ENCODE measurements around the gene TUBA4B. TPM values are rescaled to one million over a fixed set of nuclear protein-coding genes. Genes with fewer than 3 reads are reported as not detected.

The TUBA4B gene
- not detected for total RNA-seq
- not detected for total RNA-seq (2013)

DNA sequence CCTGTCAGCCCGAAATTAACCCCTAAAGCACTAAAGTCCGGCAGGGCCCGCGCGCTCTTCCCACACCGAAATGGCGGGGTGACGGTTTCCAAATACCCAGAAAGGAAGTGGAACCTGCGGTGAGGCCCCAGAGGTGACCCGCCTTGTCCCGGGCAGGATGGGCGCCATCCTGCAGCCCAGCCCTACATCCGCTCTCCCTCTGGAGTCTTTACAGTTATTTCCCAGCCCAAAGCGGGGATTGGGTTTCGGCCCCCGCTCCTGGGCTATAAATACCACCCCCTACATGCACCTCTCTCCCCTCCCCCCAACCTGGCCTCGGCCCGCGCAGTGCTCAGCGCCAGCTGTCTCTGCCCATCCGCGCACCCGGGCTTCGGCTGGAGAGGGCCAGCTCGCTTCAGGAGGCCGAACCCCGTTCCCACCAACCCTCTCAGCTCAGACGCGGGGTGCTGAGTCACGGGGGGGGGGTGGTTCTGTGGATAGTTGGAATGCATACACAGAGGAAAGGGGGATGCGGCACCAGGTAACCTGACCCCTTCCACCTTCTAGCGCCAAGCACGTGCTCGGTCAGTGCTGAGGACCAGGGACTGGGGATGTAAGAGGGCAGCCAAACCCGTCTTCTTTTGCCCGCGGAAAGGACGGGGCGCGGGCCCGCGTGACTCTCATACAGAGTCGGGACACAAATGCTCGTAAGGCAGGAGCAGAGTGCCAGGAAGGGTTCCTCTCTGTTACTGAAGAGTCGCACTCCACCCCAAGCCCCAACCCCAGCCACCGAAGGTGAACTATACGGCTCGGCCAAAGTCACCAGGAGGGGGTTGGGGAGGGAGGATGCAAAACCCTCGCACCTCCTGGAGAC, at the start of gene TUBA4B:
Gene TUBA4B (plus strand): TSS at position 344 of the 853 bp plus-strand sequence. CDS start 165 bp downstream, at position 509.
- H3K4me1 ChIP-seq (ENCODE audit: control insufficient read depth, insufficient read depth, low read length), result peaks cover 58% of the 10 kb centered on the region
- peaks cover 0 to 3% of the 10 kb centered on the region in 2 donors for H3K27me3 Mint-ChIP-seq (ENCODE audit: low read depth in 2 of 2)
- H3K4me3 Mint-ChIP-seq, result peak within 1 kb of the TSS; percentile 88
- no peaks in the 10 kb centered on the region for H3K9me3 ChIP-seq (ENCODE audit: control insufficient read depth, insufficient read depth, low read length)
- intact Hi-C loops (cut with micrococcal nuclease), result loop anchor here (1.0 kb wide), 5 partner anchors 8 to 93 kb away; partner anchors contain the start of genes ANKZF1, ATG9A, GLB1L and NHEJ1
- H3K27ac ChIP-seq (ENCODE audit: low read length), result peak within 1 kb of the TSS; percentile 97
- peaks cover 37 to 57% of the 10 kb centered on the region in 2 donors for H3K4me1 Mint-ChIP-seq
- DNase-seq (peak; percentile 47 to 65), ATAC-seq (peak; percentile 14 to 33 (median 31))
- TF ChIP-seq, protein P1, sequence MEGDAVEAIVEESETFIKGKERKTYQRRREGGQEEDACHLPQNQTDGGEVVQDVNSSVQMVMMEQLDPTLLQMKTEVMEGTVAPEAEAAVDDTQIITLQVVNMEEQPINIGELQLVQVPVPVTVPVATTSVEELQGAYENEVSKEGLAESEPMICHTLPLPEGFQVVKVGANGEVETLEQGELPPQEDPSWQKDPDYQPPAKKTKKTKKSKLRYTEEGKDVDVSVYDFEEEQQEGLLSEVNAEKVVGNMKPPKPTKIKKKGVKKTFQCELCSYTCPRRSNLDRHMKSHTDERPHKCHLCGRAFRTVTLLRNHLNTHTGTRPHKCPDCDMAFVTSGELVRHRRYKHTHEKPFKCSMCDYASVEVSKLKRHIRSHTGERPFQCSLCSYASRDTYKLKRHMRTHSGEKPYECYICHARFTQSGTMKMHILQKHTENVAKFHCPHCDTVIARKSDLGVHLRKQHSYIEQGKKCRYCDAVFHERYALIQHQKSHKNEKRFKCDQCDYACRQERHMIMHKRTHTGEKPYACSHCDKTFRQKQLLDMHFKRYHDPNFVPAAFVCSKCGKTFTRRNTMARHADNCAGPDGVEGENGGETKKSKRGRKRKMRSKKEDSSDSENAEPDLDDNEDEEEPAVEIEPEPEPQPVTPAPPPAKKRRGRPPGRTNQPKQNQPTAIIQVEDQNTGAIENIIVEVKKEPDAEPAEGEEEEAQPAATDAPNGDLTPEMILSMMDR (IDR thresholded peaks at IDR 0.05), result no peak
- H3K9me3 Mint-ChIP-seq, result no peaks in the 10 kb centered on the region
- H3K36me3 Mint-ChIP-seq, result no peaks in the 10 kb centered on the region
- 0% methylated on average over 47 of the region's 49 CpGs for WGBS (ENCODE audit: insufficient coverage)
- H3K36me3 ChIP-seq (ENCODE audit: control insufficient read depth, insufficient read depth, low read length), result peaks cover 36% of the 10 kb centered on the region
- H3K27me3 ChIP-seq (ENCODE audit: control insufficient read depth, insufficient read depth, low read length), result no peaks in the 10 kb centered on the region
- H3K27ac Mint-ChIP-seq, result peak within 1 kb of the TSS; percentile 86 to 98
- peak within 1 kb of the TSS; percentile 93 for H3K4me3 ChIP-seq (ENCODE audit: low read length)

DNA sequence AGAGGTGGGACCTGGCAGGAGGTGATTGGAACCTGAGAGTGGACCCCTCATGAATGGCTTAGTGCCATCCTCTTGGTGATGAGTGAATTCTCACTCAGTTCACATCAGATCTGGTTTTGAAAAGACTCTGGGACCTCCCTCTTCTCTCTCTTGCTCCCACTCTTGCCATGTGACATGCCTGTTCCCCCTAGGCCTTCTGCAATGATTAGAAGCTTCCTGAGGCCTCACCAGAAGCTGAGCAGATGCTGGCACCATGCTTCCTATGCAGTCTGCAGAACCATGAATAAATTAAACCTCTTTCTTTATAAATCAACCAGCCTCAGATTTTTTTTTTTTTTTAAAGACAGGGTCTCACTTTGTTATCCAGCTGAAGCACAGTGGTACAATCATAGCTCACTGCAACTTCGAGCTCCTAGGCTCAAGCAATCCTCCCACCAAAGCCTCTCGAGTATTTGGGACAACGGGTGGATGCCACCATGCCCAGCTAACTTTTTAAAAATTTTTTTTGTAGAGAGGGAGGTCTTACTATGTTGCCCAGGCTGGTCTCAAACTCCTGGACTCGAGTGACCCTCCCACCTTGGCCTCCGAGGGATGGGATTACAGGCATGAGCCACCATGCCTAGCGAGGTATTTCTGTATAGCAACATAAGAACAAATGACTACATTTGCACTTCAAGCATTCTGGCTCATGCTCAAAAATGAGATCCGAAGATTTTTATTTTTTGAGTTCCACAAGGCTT, 48.4 kb upstream of the TUBA4B start:
- Mint-ChIP-seq H3K4me1 (peaks cover 20 to 28% of the 10 kb centered on the region in 2 donors), H3K4me3 (no peak overlapping the region), H3K9me3 (no peaks in the 10 kb centered on the region), H3K27ac (peak overlapping the region in 1 of 2 donors; percentile 92), H3K27me3 (ENCODE audit: low read depth in 2 of 2) (peaks cover 0 to under 1% of the 10 kb centered on the region in 2 donors), H3K36me3 (no peaks in the 10 kb centered on the region)
- TF ChIP-seq, protein P1 (IDR thresholded peaks at IDR 0.05), result no peak
- 97% methylated on average over 7 of the region's 7 CpGs for WGBS (ENCODE audit: insufficient coverage)
- Histone ChIP-seq H3K4me1 (ENCODE audit: control insufficient read depth, insufficient read depth, low read length) (peaks cover 41% of the 10 kb centered on the region), H3K27me3 (ENCODE audit: control insufficient read depth, insufficient read depth, low read length) (no peaks in the 10 kb centered on the region), H3K9me3 (ENCODE audit: control insufficient read depth, insufficient read depth, low read length) (no peaks in the 10 kb centered on the region), H3K4me3 (ENCODE audit: low read length) (no peak overlapping the region), H3K27ac (ENCODE audit: low read length) (no peak overlapping the region), H3K36me3 (ENCODE audit: control insufficient read depth, insufficient read depth, low read length) (peaks cover 17% of the 10 kb centered on the region)
- ATAC-seq, result no peak
- intact Hi-C loops (cut with micrococcal nuclease), result no loop called here
- DNase-seq, result peak in 1 of 2 donors; percentile 1

DNA sequence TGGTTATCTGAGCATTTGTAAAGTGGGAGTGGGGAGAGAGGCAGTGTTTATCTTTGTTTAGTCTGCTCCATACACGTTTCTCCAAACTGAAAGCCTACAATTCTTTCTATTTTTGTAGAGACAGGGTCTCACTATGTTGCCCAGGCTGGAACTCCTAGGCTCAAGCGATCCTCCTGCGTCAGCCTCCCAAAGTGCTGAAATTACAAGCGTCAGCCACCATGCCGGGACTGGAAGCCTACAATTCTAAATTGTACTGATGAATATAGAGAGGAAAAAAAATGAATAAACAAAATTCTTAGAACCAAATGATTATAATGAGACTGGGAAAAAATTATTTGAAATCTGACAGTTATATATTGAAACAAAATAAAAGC, 47.9 kb upstream of the TUBA4B start:
- TF ChIP-seq, protein P1 (IDR thresholded peaks at IDR 0.05), result no peak
- Histone ChIP-seq H3K36me3 (ENCODE audit: control insufficient read depth, insufficient read depth, low read length) (peaks cover 17% of the 10 kb centered on the region), H3K9me3 (ENCODE audit: control insufficient read depth, insufficient read depth, low read length) (no peaks in the 10 kb centered on the region), H3K4me1 (ENCODE audit: control insufficient read depth, insufficient read depth, low read length) (peaks cover 43% of the 10 kb centered on the region), H3K27ac (ENCODE audit: low read length) (no peak overlapping the region), H3K4me3 (ENCODE audit: low read length) (no peak overlapping the region), H3K27me3 (ENCODE audit: control insufficient read depth, insufficient read depth, low read length) (no peaks in the 10 kb centered on the region)
- ATAC-seq (no peak), DNase-seq (no peak)
- Mint-ChIP-seq H3K27me3 (ENCODE audit: low read depth in 2 of 2) (no peaks in the 10 kb centered on the region), H3K27ac (peak overlapping the region; percentile 92 to 98), H3K36me3 (no peaks in the 10 kb centered on the region), H3K4me3 (peak overlapping the region; percentile 56), H3K4me1 (peaks cover 25 to 32% of the 10 kb centered on the region in 2 donors), H3K9me3 (no peaks in the 10 kb centered on the region)
- 100% methylated on average over 4 of the region's 5 CpGs for WGBS (ENCODE audit: insufficient coverage)
- intact Hi-C loops (cut with micrococcal nuclease), result no loop called here
